OCI-LY1 (cell line): Measurements from ENCODE around the gene PTPRG.

Source experiments
- H2AFZ ChIP-seq: fragments of 200-600 bp; sonication (generic), shearing (Covaris generic); 2 replicates; pipeline ENCODE4 v1.6.0; 2014; ENCODE audit warnings: antibody characterized with exemption, mild to moderate bottlenecking, low read length
- H3F3A ChIP-seq: fragments of 200-600 bp; sonication (generic), shearing (Covaris generic); 2 replicates; pipeline ENCODE4 v1.6.0; 2014; ENCODE audit warnings: mild to moderate bottlenecking, antibody characterized with exemption, low read length, moderate library complexity; ENCODE audit not compliant: insufficient read depth
- H3K27ac ChIP-seq: fragments of 200-600 bp; sonication (generic); 2 replicates; pipeline ENCODE4 v1.5.1; 2014; ENCODE audit warnings: low read length, mixed run types, mild to moderate bottlenecking, low read depth; ENCODE audit not compliant: poor library complexity, severe bottlenecking
- H3K27me3 ChIP-seq: fragments of 200-600 bp; sonication (generic); 2 replicates; pipeline ENCODE4 v1.6.0; 2014; ENCODE audit warnings: antibody characterized with exemption, mild to moderate bottlenecking, low read length, moderate library complexity; ENCODE audit not compliant: insufficient read depth
- H3K36me3 ChIP-seq: fragments of 200-600 bp; sonication (generic); 2 replicates; pipeline ENCODE4 v1.6.1; 2014; ENCODE audit warnings: mild to moderate bottlenecking, antibody characterized with exemption, low read length, moderate library complexity, mixed read lengths; ENCODE audit not compliant: insufficient read depth
- H3K4me1 ChIP-seq: fragments of 200-600 bp; sonication (generic); 2 replicates; pipeline ENCODE4 v1.5.1; 2014; ENCODE audit warnings: mild to moderate bottlenecking, low read length, moderate library complexity; ENCODE audit not compliant: insufficient read depth, severe bottlenecking
- H3K4me2 ChIP-seq: fragments of 200-600 bp; sonication (generic), shearing (Covaris generic); 2 replicates; pipeline ENCODE4 v1.6.1; 2014; ENCODE audit warnings: low read length
- H3K4me3 ChIP-seq: fragments of 200-600 bp; sonication (generic); 2 replicates; pipeline ENCODE4 v1.5.1; 2014; ENCODE audit warnings: low read length, low read depth, mild to moderate bottlenecking, mixed read lengths; ENCODE audit not compliant: poor library complexity, severe bottlenecking
- H3K79me2 ChIP-seq: fragments of 200-600 bp; shearing (Covaris generic); 2 replicates; pipeline ENCODE4 v1.6.1; 2016; ENCODE audit warnings: mixed run types, low read length, mixed read lengths; ENCODE audit not compliant: insufficient read depth
- H3K9ac ChIP-seq: fragments of 200-600 bp; sonication (generic), shearing (Covaris generic); 2 replicates; pipeline ENCODE4 v1.6.1; 2014; ENCODE audit warnings: mild to moderate bottlenecking, low read length, mixed read lengths
- H3K9me2 ChIP-seq: fragments of 200-600 bp; sonication (generic), shearing (Covaris generic); 2 replicates; pipeline ENCODE4 v1.6.1; 2014; ENCODE audit warnings: low read depth, mild to moderate bottlenecking, low read length, mixed read lengths
- H3K9me3 ChIP-seq: fragments of 200-600 bp; shearing (Covaris generic); 2 replicates; pipeline ENCODE4 v1.6.1; 2014; ENCODE audit warnings: low read length, mixed read lengths
- H4K20me1 ChIP-seq: fragments of 200-600 bp; sonication (generic), shearing (Covaris generic); 2 replicates; pipeline ENCODE4 v1.6.0; 2016; ENCODE audit warnings: mild to moderate bottlenecking, low read length; ENCODE audit not compliant: insufficient read depth
- CTCF ChIP-seq: fragments of 200-600 bp; sonication (generic), shearing (Covaris generic); IDR thresholded peaks from 2 replicates; pipeline ENCODE4 v1.5.1; 2017; ENCODE audit warnings: mild to moderate bottlenecking, antibody characterized with exemption, low read length, moderate library complexity, mixed read lengths
- EZH2 ChIP-seq: fragments of 200-600 bp; sonication (generic), shearing (Covaris generic); IDR thresholded peaks from 2 replicates; pipeline ENCODE4 v1.8.0; 2017; ENCODE audit warnings: borderline replicate concordance, mixed run types, mild to moderate bottlenecking, antibody characterized with exemption, low read length, moderate library complexity, mixed read lengths

The PTPRG gene

GRCh38 chr3:62276658-62277180, 715.3 kb downstream of the PTPRG start:
- H3K79me2 ChIP-seq = no peaks in the 10 kb centered on the region
- H3K4me1 ChIP-seq = no peaks in the 10 kb centered on the region
- TF ChIP-seq CTCF = no peak
- no peak for TF ChIP-seq EZH2
- no peaks in the 10 kb centered on the region for H3K9me2 ChIP-seq
- no peaks in the 10 kb centered on the region for H3F3A ChIP-seq
- no peak overlapping the region for H3K4me2 ChIP-seq
- H2AFZ ChIP-seq = no peak overlapping the region
- no peaks in the 10 kb centered on the region for H3K9me3 ChIP-seq
- no peak overlapping the region for H3K9ac ChIP-seq
- no peak overlapping the region for H3K27ac ChIP-seq
- H3K36me3 ChIP-seq = no peaks in the 10 kb centered on the region
- H3K27me3 ChIP-seq = no peaks in the 10 kb centered on the region
- no peak overlapping the region for H3K4me3 ChIP-seq
- H4K20me1 ChIP-seq = no peaks in the 10 kb centered on the region

- no peaks in the 10 kb centered on the region for H3K9me2 ChIP-seq
- TF ChIP-seq EZH2 = no peak
- no peak for TF ChIP-seq CTCF
Measured at GRCh38 chr3:62277450-62277849, 716.1 kb downstream of the PTPRG start.

GRCh38 chr3:62277986-62278385, 716.6 kb downstream of the PTPRG start:
- no peaks in the 10 kb centered on the region for H3K27me3 ChIP-seq
- no peak overlapping the region for H3K9ac ChIP-seq
- no peak overlapping the region for H3K27ac ChIP-seq
- H3K9me3 ChIP-seq = no peaks in the 10 kb centered on the region
- TF ChIP-seq EZH2 = no peak
- TF ChIP-seq CTCF = no peak
- no peaks in the 10 kb centered on the region for H3K79me2 ChIP-seq
- no peaks in the 10 kb centered on the region for H3K9me2 ChIP-seq
- no peaks in the 10 kb centered on the region for H3K4me1 ChIP-seq
- H3K4me3 ChIP-seq = no peak overlapping the region
- no peaks in the 10 kb centered on the region for H3F3A ChIP-seq
- no peak overlapping the region for H2AFZ ChIP-seq
- H4K20me1 ChIP-seq = no peaks in the 10 kb centered on the region
- H3K4me2 ChIP-seq = no peak overlapping the region
- H3K36me3 ChIP-seq = no peaks in the 10 kb centered on the region

More at GRCh38 chr3:62277450-62277849, 716.1 kb downstream of the PTPRG start:
- Histone ChIP-seq H3K9me3 (no peaks in the 10 kb centered on the region), H3K4me3 (no peak overlapping the region), H3K4me2 (no peak overlapping the region), H3K27ac (no peak overlapping the region), H3K9ac (no peak overlapping the region), H4K20me1 (no peaks in the 10 kb centered on the region), H2AFZ (no peak overlapping the region), H3K36me3 (no peaks in the 10 kb centered on the region), H3K27me3 (no peaks in the 10 kb centered on the region), H3K4me1 (no peaks in the 10 kb centered on the region), H3K79me2 (no peaks in the 10 kb centered on the region), H3F3A (no peaks in the 10 kb centered on the region)
